Activated CD8-positive, alpha-beta T cell treated with anti-CD3 and anti-CD28 coated beads, Interleukin-2, amount 10 ng/mL, durations not matched to agents 7 days and 5 days (primary cell): ENCODE measurements around the gene OCIAD1. TPM values are rescaled to one million over a fixed set of nuclear protein-coding genes. Genes with fewer than 3 reads are reported as not detected.
"Not testable (repeated sequence)": the region's sequence is repeated elsewhere in the genome, so short reads cannot be mapped to it uniquely, and the experiment has no call there.

Experiments used
- ATAC-seq: fragments of 150-1000 bp; cut with Tn5 transposase; one replicate; pipeline ENCODE4 v1.10.0; 2021; ENCODE audit warnings: moderate library complexity
- CTCF ChIA-PET: fragments of 350-600 bp; sonication (Branson Sonifier 250); formaldehyde crosslinking; loops from one replicate; lab custom pipeline; 2021; ENCODE audit warnings: antibody characterized with exemption; lab: Charles Lee
- POLR2A ChIA-PET: fragments of 350-600 bp; sonication (Branson Sonifier 250); formaldehyde crosslinking; loops from one replicate; lab custom pipeline; 2021; ENCODE audit warnings: antibody characterized with exemption; lab: Charles Lee
- DNase-seq: peaks from one replicate; pipeline ENCODE4 v3.0.0-alpha.2; 2020
- H3K27ac Mint-ChIP-seq: one replicate; pipeline ENCODE4 v1.8.0; 2021; ENCODE audit warnings: mild to moderate bottlenecking, mixed read lengths
- H3K27me3 Mint-ChIP-seq: one replicate; pipeline ENCODE4 v1.8.0; 2021; ENCODE audit warnings: low read depth, mixed read lengths
- H3K36me3 Mint-ChIP-seq: one replicate; pipeline ENCODE4 v1.8.0; 2021; ENCODE audit warnings: low read depth, mixed read lengths
- H3K4me1 Mint-ChIP-seq: one replicate; pipeline ENCODE4 v1.8.0; 2021; ENCODE audit warnings: low read depth, mixed read lengths
- H3K4me3 Mint-ChIP-seq: one replicate; pipeline ENCODE4 v1.8.0; 2021; ENCODE audit warnings: mild to moderate bottlenecking, mixed read lengths
- H3K9me3 Mint-ChIP-seq: one replicate; pipeline ENCODE4 v1.8.0; 2022; ENCODE audit warnings: mixed read lengths; ENCODE audit not compliant: insufficient read depth
- total RNA-seq, 2 experiments: library from RNA; stranded (reverse); gene quantifications; one replicate each; pipeline ENCODE4 v1.2.3, GENCODE V29; 2021

The OCIAD1 gene
- total RNA-seq, 2 experiments from 2014 or later = 92.4 to 93.7 TPM

DNA sequence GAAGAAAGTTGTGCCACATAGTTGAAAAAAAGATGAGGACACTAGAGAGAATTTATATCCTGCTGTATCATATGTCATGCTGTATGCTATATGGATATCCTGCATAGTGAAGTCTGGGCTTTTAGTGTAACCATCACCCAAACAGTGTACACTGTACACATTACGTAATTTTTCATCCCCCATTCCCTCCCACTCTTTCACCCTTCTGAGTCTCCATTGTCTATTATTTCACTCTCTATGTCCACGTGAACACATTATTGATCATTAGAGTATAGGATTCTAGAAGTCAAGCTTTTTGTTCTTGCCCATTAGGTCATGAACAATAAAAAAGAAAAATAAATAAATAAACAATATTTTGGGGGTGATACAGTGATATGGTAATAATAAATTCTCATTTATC is 32.8 kb upstream of the OCIAD1 start:
- ChIA-PET CTCF (no interaction called here), POLR2A (no interaction called here)
- ATAC-seq = no peak
- no peak for DNase-seq
- Mint-ChIP-seq H3K9me3 (no peaks in the 10 kb centered on the region), H3K36me3 (no peaks in the 10 kb centered on the region), H3K4me3 (no peak overlapping the region), H3K27ac (no peak overlapping the region), H3K4me1 (no peaks in the 10 kb centered on the region), H3K27me3 (peaks cover 2% of the 10 kb centered on the region)

DNA sequence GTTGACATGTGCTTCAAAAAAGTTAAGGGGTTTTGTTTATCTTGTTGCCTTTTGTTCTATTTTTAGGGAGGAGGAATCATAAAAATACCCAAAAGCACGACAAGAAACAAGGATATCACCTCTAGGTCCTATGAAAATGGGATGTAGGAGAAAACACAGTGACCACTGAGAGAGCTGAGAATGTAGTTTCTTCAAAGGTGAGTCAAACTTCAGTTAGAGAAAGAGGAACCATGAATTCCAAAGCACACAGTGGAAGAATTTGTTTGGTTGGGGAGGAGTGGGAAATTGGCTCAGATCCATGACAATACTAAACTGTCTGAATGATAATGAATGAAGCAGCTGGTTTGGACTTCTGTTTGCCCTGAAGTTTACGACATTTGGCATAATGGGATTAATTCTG is 31.7 kb upstream of the OCIAD1 start:
- POLR2A ChIA-PET = no interaction called here
- Mint-ChIP-seq H3K9me3 (no peaks in the 10 kb centered on the region), H3K4me3 (no peak overlapping the region), H3K27me3 (peaks cover 2% of the 10 kb centered on the region), H3K27ac (no peak overlapping the region), H3K4me1 (no peaks in the 10 kb centered on the region), H3K36me3 (no peaks in the 10 kb centered on the region)
- ATAC-seq (no peak), DNase-seq (no peak)
- CTCF ChIA-PET = no interaction called here

GRCh38 chr4:48800155-48800554 is 30.7 kb upstream of the OCIAD1 start:
- POLR2A ChIA-PET, H3K27me3 Mint-ChIP-seq, H3K4me3 Mint-ChIP-seq, DNase-seq, H3K4me1 Mint-ChIP-seq, H3K27ac Mint-ChIP-seq, H3K36me3 Mint-ChIP-seq, H3K9me3 Mint-ChIP-seq, ATAC-seq, CTCF ChIA-PET: not testable (repeated sequence)

DNA sequence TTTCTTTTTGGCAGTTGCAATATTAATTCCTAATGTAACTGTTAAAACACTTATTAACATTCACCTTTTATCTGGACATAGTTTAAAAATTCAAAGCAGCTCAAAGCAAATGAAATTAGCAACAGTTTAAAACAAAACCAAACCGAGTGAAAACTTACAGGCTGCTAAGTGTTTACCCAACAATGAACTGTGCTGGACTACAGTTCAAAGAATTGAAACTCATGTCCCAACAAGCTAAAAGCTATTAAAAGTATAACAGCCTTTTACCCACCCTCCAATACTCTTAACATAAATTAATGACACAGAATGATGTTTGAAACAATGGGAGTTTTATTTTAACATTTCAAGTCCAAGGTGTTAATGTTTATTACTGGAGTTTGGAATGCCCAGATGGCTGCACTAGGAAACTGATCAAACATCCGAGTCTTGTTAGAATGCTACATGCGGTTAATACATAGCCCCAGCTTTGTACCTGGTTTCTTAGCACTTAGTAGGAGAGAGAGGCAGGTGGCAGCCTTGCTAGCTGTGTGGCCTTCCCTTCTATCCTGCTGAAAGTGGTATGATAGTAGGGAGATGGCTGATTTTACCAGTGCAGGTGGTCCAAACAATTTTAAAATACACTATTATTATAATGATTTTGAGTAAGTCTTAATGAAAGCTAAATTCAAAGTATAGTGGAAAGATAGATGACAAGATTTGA is 29.7 kb upstream of the OCIAD1 start:
- Mint-ChIP-seq H3K4me3 (no peak overlapping the region), H3K36me3 (no peaks in the 10 kb centered on the region), H3K9me3 (no peaks in the 10 kb centered on the region), H3K27ac (no peak overlapping the region), H3K27me3 (peaks cover 2% of the 10 kb centered on the region), H3K4me1 (no peaks in the 10 kb centered on the region)
- no peak for DNase-seq
- ATAC-seq = no peak
- CTCF ChIA-PET = interaction anchor here (0.6 kb wide), 1 partner anchor 12 kb away, joined by 4 read pairs; no protein-coding TSS in a partner anchor
- POLR2A ChIA-PET = no interaction called here

DNA sequence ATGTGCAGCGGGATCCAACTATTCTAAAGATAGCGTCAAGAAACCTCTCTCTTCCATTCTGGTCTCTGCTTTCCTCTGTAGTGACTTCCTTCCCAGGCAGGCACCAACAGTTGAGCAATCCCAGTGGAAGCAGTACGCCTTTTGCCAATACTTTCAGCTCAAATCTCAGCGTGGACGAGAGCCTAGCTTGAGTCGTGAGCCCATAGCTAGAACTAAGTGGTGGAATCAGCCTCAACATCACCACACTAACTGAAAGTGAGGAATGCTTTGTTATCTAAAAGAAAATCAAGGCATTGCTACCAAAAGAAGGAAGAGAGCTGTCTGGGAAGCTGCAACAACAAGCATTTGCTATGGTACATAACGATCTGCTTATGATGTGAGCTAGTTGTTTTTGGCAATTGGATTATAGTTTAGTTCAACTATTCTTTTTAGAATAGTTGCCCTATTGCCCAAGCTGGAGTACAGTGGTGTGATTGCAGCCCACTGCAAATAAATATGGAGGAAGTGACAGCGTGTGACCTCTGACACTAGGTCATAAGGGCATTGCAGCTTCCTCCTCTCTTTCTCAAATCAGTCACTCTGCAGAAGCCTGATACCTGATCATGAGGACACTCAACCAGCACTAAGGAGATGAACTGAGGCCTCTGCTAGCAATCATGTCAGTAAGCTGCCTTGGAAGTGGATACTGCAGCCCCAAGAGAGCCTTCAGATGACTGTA is 26.1 kb upstream of the OCIAD1 start:
- no peaks in the 10 kb centered on the region for H3K27me3 Mint-ChIP-seq
- DNase-seq (no peak), ATAC-seq (no peak)
- ChIA-PET CTCF (interaction anchor here (1.4 kb wide), 1 partner anchor 16 kb away, joined by 3 read pairs; no protein-coding TSS in a partner anchor), POLR2A (no interaction called here)
- H3K9me3 Mint-ChIP-seq = no peaks in the 10 kb centered on the region
- H3K4me1 Mint-ChIP-seq = peaks cover 9% of the 10 kb centered on the region
- no peak overlapping the region for H3K27ac Mint-ChIP-seq
- H3K4me3 Mint-ChIP-seq = no peak overlapping the region
- H3K36me3 Mint-ChIP-seq = no peaks in the 10 kb centered on the region

DNA sequence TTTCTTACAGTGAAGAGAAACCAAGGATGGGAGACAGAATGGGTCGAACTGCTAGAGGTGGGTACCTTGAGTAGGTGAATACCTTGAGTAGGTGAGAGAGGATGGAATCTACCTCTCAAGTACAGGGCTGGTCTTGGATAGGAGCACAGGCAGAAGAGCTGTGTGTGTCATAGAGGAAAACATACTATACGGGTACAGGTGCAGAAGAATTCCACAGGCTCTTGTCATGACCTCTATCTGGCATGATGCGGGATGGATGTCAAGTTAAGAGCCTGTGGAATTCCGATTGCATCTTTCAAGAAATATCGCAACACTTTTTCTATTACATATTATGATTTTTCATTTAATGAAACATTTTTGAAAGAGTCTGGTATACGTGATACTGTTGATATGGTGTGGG is 18.0 kb upstream of the OCIAD1 start:
- Mint-ChIP-seq H3K36me3 (no peaks in the 10 kb centered on the region), H3K9me3 (no peaks in the 10 kb centered on the region)

GRCh38 chr4:48813964-48814363 is 16.9 kb upstream of the OCIAD1 start:
- no peaks in the 10 kb centered on the region for H3K36me3 Mint-ChIP-seq
- no peak for DNase-seq
- no peak overlapping the region for H3K4me3 Mint-ChIP-seq
- no peak overlapping the region for H3K27ac Mint-ChIP-seq
- CTCF ChIA-PET = no interaction called here
- peaks cover 19% of the 10 kb centered on the region for H3K4me1 Mint-ChIP-seq
- POLR2A ChIA-PET = interaction anchor here (1.4 kb wide), 1 partner anchor 12 kb away, joined by 4 read pairs; no protein-coding TSS in a partner anchor
- ATAC-seq = no peak
- no peaks in the 10 kb centered on the region for H3K9me3 Mint-ChIP-seq
- peaks cover 7% of the 10 kb centered on the region for H3K27me3 Mint-ChIP-seq

More for the DNA sequence above, 18.0 kb upstream of the OCIAD1 start:
- Mint-ChIP-seq H3K4me1 (peaks cover 26% of the 10 kb centered on the region), H3K27me3 (no peaks in the 10 kb centered on the region), H3K27ac (no peak overlapping the region), H3K4me3 (no peak overlapping the region)
- CTCF ChIA-PET = interaction anchor here (0.7 kb wide), 1 partner anchor 11 kb away, joined by 4 read pairs; no protein-coding TSS in a partner anchor
- DNase-seq (no peak), ATAC-seq (no peak)
- POLR2A ChIA-PET = no interaction called here

- H3K36me3 Mint-ChIP-seq = no peaks in the 10 kb centered on the region
- H3K27ac Mint-ChIP-seq = peak overlapping the region; percentile 57
- H3K9me3 Mint-ChIP-seq = no peaks in the 10 kb centered on the region
- peak; percentile 33 for DNase-seq
- CTCF ChIA-PET = interaction anchor here (0.8 kb wide), 1 partner anchor 10 kb away, joined by 3 read pairs; no protein-coding TSS in a partner anchor
- POLR2A ChIA-PET = no interaction called here
- H3K27me3 Mint-ChIP-seq = peaks cover 12% of the 10 kb centered on the region
- peaks cover 18% of the 10 kb centered on the region for H3K4me1 Mint-ChIP-seq
- no peak for ATAC-seq
- peak overlapping the region; percentile 27 for H3K4me3 Mint-ChIP-seq
Observed at GRCh38 chr4:48815483-48815882, 15.4 kb upstream of the OCIAD1 start.

DNA sequence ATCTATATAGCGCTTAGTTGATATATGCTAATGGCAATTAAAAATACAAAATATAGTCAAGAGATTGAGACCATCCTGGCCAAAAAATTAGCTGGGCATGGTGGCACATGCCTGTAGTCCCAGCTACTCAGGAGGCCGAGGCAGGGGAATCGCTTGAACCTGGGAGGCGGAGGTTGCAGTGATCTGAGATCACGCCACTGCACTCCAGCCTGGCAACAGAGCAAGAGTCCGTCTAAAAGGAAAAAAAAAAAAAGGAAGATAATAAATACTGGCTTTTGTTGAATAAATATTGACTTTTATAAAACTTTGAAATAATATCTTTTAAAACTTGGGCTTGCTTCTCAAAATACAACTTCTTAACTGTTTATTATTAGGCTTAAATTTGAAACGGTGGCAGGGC is 14.6 kb upstream of the OCIAD1 start:
- POLR2A ChIA-PET, ATAC-seq, DNase-seq, H3K4me3 Mint-ChIP-seq, H3K36me3 Mint-ChIP-seq, H3K27ac Mint-ChIP-seq, H3K9me3 Mint-ChIP-seq: not testable (repeated sequence)
- H3K4me1 Mint-ChIP-seq = peaks cover 18% of the 10 kb centered on the region
- H3K27me3 Mint-ChIP-seq = peaks cover 17% of the 10 kb centered on the region
- CTCF ChIA-PET = interaction anchor here (0.8 kb wide), 1 partner anchor 9 kb away, joined by 3 read pairs; no protein-coding TSS in a partner anchor

DNA sequence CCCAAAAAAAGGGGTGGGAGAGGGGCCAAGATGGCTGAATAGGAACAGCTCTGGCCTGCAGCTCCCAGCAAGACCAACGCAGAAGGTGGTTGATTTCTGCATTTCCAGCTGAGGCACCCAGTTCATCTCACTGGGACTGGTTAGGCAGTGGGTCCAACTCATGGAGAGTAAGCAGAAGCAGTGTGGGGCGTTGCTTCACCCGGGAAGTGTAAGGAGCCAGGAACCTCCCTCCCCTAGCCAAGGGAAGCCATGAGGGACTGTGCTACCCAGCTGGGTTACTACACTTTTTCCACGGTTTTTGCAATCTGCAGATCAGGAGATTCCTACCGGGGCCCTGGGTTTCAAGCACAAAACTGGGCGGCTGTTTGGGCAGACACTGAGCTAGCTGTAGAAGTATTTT is 13.9 kb upstream of the OCIAD1 start:
- Mint-ChIP-seq H3K9me3 (no peaks in the 10 kb centered on the region), H3K4me3 (no peak overlapping the region), H3K36me3 (peaks cover 2% of the 10 kb centered on the region), H3K27me3 (peaks cover 21% of the 10 kb centered on the region), H3K4me1 (peaks cover 14% of the 10 kb centered on the region), H3K27ac (no peak overlapping the region)
- ATAC-seq = no peak
- no peak for DNase-seq
- ChIA-PET POLR2A (no interaction called here), CTCF (interaction anchor here (0.8 kb wide), 1 partner anchor 36 kb away, joined by 3 read pairs; the partner anchor contains the start of gene FRYL)

GRCh38 chr4:48821431-48821830 is 9.5 kb upstream of the OCIAD1 start:
- ChIA-PET POLR2A (interaction anchor here (0.9 kb wide), 1 partner anchor 460 kb away, joined by 3 read pairs; no protein-coding TSS in a partner anchor), CTCF (interaction anchor here (0.6 to 1.6 kb wide), 3 partner anchors 9 to 16 kb away, joined by 3 read pairs; partner anchors contain the start of gene OCIAD1)
- not testable (repeated sequence) for DNase-seq, H3K36me3 Mint-ChIP-seq, H3K9me3 Mint-ChIP-seq, H3K4me1 Mint-ChIP-seq, ATAC-seq, H3K27ac Mint-ChIP-seq, H3K4me3 Mint-ChIP-seq
- peaks cover 24% of the 10 kb centered on the region for H3K27me3 Mint-ChIP-seq

- ChIA-PET POLR2A (no interaction called here), CTCF (no interaction called here)
- Mint-ChIP-seq H3K27me3 (no peaks in the 10 kb centered on the region), H3K27ac (no peak overlapping the region), H3K4me1 (peaks cover 12% of the 10 kb centered on the region), H3K4me3 (no peak overlapping the region), H3K36me3 (peaks cover 12% of the 10 kb centered on the region), H3K9me3 (no peaks in the 10 kb centered on the region)
- DNase-seq = no peak
- ATAC-seq = no peak
Observed at GRCh38 chr4:48827622-48828021, 3.3 kb upstream of the OCIAD1 start.
